Measurements from ENCODE around the gene SHOX.

SHOX gene

DNA sequence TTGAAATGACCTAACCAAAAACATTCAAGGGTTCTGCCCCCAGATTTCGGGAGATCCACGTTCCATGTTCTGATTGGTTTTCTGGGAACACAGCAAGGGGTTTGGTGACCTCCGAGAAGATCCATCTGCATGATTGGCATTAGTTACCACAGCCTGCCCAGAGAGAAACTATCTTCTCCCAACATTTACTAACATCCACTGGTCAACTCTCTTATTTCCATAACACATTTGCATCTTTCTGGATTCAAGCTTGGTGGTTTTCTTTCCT is 15.6 kb downstream of the SHOX start:
- Histone ChIP-seq H3K27ac (ENCODE audit: low read length) (no peak overlapping the region), H3K36me3 (ENCODE audit: insufficient read depth, low read length) (no peaks in the 10 kb centered on the region), H3K9ac (ENCODE audit: low read depth, low read length) (no peak overlapping the region), H3K4me2 (ENCODE audit: insufficient read depth, low read length) (no peak overlapping the region), H3K4me3 (ENCODE audit: low read depth in 1 of 2, low read length in 2 of 2) (no peak overlapping the region), H3K9me3 (ENCODE audit: insufficient read depth, low read length, severe bottlenecking) (no peaks in the 10 kb centered on the region), H3K4me1 (ENCODE audit: insufficient read depth, low read length) (no peaks in the 10 kb centered on the region), H4K20me1 (ENCODE audit: insufficient read depth, low read length) (no peaks in the 10 kb centered on the region), H2AFZ (ENCODE audit: low read depth, low read length) (no peak overlapping the region), H3K27me3 (ENCODE audit: insufficient read depth, low read length, poor library complexity) (no peaks in the 10 kb centered on the region), H3K79me2 (ENCODE audit: insufficient read depth, low read length) (no peaks in the 10 kb centered on the region)
- TF ChIP-seq, protein P1, sequence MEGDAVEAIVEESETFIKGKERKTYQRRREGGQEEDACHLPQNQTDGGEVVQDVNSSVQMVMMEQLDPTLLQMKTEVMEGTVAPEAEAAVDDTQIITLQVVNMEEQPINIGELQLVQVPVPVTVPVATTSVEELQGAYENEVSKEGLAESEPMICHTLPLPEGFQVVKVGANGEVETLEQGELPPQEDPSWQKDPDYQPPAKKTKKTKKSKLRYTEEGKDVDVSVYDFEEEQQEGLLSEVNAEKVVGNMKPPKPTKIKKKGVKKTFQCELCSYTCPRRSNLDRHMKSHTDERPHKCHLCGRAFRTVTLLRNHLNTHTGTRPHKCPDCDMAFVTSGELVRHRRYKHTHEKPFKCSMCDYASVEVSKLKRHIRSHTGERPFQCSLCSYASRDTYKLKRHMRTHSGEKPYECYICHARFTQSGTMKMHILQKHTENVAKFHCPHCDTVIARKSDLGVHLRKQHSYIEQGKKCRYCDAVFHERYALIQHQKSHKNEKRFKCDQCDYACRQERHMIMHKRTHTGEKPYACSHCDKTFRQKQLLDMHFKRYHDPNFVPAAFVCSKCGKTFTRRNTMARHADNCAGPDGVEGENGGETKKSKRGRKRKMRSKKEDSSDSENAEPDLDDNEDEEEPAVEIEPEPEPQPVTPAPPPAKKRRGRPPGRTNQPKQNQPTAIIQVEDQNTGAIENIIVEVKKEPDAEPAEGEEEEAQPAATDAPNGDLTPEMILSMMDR (IDR thresholded peaks at IDR 0.05; ENCODE audit: borderline replicate concordance, extremely low read depth, low read length, poor library complexity, severe bottlenecking), result no peak
- TF ChIP-seq EZH2 (IDR thresholded peaks at IDR 0.05; ENCODE audit: borderline replicate concordance, low read depth, low read length, severe bottlenecking), result no peak
- ATAC-seq (ENCODE audit: insufficient read depth, low read depth) (no peak), DNase-seq (no peak)

- no peaks in the 10 kb centered on the region for H3K36me3 ChIP-seq (ENCODE audit: insufficient read depth, low read length)
- no peak for TF ChIP-seq EZH2 (IDR thresholded peaks at IDR 0.05; ENCODE audit: borderline replicate concordance, low read depth, low read length, severe bottlenecking)
- TF ChIP-seq, protein P1 (IDR thresholded peaks at IDR 0.05; ENCODE audit: borderline replicate concordance, extremely low read depth, low read length, poor library complexity, severe bottlenecking), result no peak
- no peak overlapping the region for H2AFZ ChIP-seq (ENCODE audit: low read depth, low read length)
- H3K9me3 ChIP-seq (ENCODE audit: insufficient read depth, low read length, severe bottlenecking), result no peaks in the 10 kb centered on the region
- H3K79me2 ChIP-seq (ENCODE audit: insufficient read depth, low read length), result no peaks in the 10 kb centered on the region
- no peaks in the 10 kb centered on the region for H3K4me1 ChIP-seq (ENCODE audit: insufficient read depth, low read length)
- H3K27me3 ChIP-seq (ENCODE audit: insufficient read depth, low read length, poor library complexity), result no peaks in the 10 kb centered on the region
- no peak overlapping the region for H3K4me3 ChIP-seq (ENCODE audit: low read depth in 1 of 2, low read length in 2 of 2)
- no peak overlapping the region for H3K4me2 ChIP-seq (ENCODE audit: insufficient read depth, low read length)
- H3K9ac ChIP-seq (ENCODE audit: low read depth, low read length), result no peak overlapping the region
- no peak for DNase-seq
- H4K20me1 ChIP-seq (ENCODE audit: insufficient read depth, low read length), result no peaks in the 10 kb centered on the region
- H3K27ac ChIP-seq (ENCODE audit: low read length), result no peak overlapping the region
- ATAC-seq (ENCODE audit: insufficient read depth, low read depth), result no peak
These were observed 16.2 kb downstream of the SHOX start for GRCh38 chrX:646796-647195.

GRCh38 chrX:649166-649565 is 18.6 kb downstream of the SHOX start:
- H3K27ac ChIP-seq (ENCODE audit: low read length), result no peak overlapping the region
- H3K27me3 ChIP-seq (ENCODE audit: insufficient read depth, low read length, poor library complexity), result no peaks in the 10 kb centered on the region
- H3K4me3 ChIP-seq (ENCODE audit: low read depth in 1 of 2, low read length in 2 of 2), result no peak overlapping the region
- TF ChIP-seq EZH2 (IDR thresholded peaks at IDR 0.05; ENCODE audit: borderline replicate concordance, low read depth, low read length, severe bottlenecking), result no peak
- TF ChIP-seq, protein P1 (IDR thresholded peaks at IDR 0.05; ENCODE audit: borderline replicate concordance, extremely low read depth, low read length, poor library complexity, severe bottlenecking), result no peak
- H3K79me2 ChIP-seq (ENCODE audit: insufficient read depth, low read length), result no peaks in the 10 kb centered on the region
- ATAC-seq (ENCODE audit: insufficient read depth, low read depth), result no peak
- no peak overlapping the region for H2AFZ ChIP-seq (ENCODE audit: low read depth, low read length)
- no peaks in the 10 kb centered on the region for H4K20me1 ChIP-seq (ENCODE audit: insufficient read depth, low read length)
- DNase-seq, result no peak
- H3K9me3 ChIP-seq (ENCODE audit: insufficient read depth, low read length, severe bottlenecking), result no peaks in the 10 kb centered on the region
- H3K4me2 ChIP-seq (ENCODE audit: insufficient read depth, low read length), result no peak overlapping the region
- no peaks in the 10 kb centered on the region for H3K4me1 ChIP-seq (ENCODE audit: insufficient read depth, low read length)
- no peaks in the 10 kb centered on the region for H3K36me3 ChIP-seq (ENCODE audit: insufficient read depth, low read length)
- no peak overlapping the region for H3K9ac ChIP-seq (ENCODE audit: low read depth, low read length)

GRCh38 chrX:650324-650723 is 19.7 kb downstream of the SHOX start:
- no peak overlapping the region for H3K4me2 ChIP-seq (ENCODE audit: insufficient read depth, low read length)
- no peaks in the 10 kb centered on the region for H3K9me3 ChIP-seq (ENCODE audit: insufficient read depth, low read length, severe bottlenecking)
- H3K36me3 ChIP-seq (ENCODE audit: insufficient read depth, low read length), result no peaks in the 10 kb centered on the region
- no peaks in the 10 kb centered on the region for H3K4me1 ChIP-seq (ENCODE audit: insufficient read depth, low read length)
- no peak overlapping the region for H3K9ac ChIP-seq (ENCODE audit: low read depth, low read length)
- TF ChIP-seq, protein P1 (IDR thresholded peaks at IDR 0.05; ENCODE audit: borderline replicate concordance, extremely low read depth, low read length, poor library complexity, severe bottlenecking), result no peak
- TF ChIP-seq EZH2 (IDR thresholded peaks at IDR 0.05; ENCODE audit: borderline replicate concordance, low read depth, low read length, severe bottlenecking), result no peak
- no peak overlapping the region for H3K27ac ChIP-seq (ENCODE audit: low read length)
- H3K79me2 ChIP-seq (ENCODE audit: insufficient read depth, low read length), result no peaks in the 10 kb centered on the region
- ATAC-seq (ENCODE audit: insufficient read depth, low read depth) (no peak), DNase-seq (no peak)
- H2AFZ ChIP-seq (ENCODE audit: low read depth, low read length), result no peak overlapping the region
- no peak overlapping the region for H3K4me3 ChIP-seq (ENCODE audit: low read depth in 1 of 2, low read length in 2 of 2)
- H4K20me1 ChIP-seq (ENCODE audit: insufficient read depth, low read length), result no peaks in the 10 kb centered on the region
- H3K27me3 ChIP-seq (ENCODE audit: insufficient read depth, low read length, poor library complexity), result no peaks in the 10 kb centered on the region
